Ishikawa (cell line): ENCODE data around the gene FTSJ1.

ENCODE experiments used
- CEBPB ChIP-seq: IDR thresholded peaks from 2 replicates; pipeline ENCODE4 v1.6.1; 2012
- CREB1 ChIP-seq: IDR thresholded peaks from 2 replicates; pipeline ENCODE4 v1.6.1; 2012; ENCODE audit warnings: low read depth
- EGR1 ChIP-seq: IDR thresholded peaks from 2 replicates; pipeline ENCODE4 v1.6.1; 2012
- EP300 ChIP-seq: IDR thresholded peaks from 2 replicates; pipeline ENCODE4 v1.6.1; 2012; ENCODE audit warnings: borderline replicate concordance
- FOXM1 ChIP-seq: IDR thresholded peaks from 2 replicates; pipeline ENCODE4 v1.6.1; 2012; ENCODE audit warnings: low read depth, borderline replicate concordance
- NFIC ChIP-seq: IDR thresholded peaks from 2 replicates; pipeline ENCODE4 v1.6.1; 2012
- RAD21 ChIP-seq: IDR thresholded peaks from 2 replicates; pipeline ENCODE4 v1.6.1; 2012; ENCODE audit warnings: low read depth
- TAF1 ChIP-seq: IDR thresholded peaks from 2 replicates; pipeline ENCODE4 v1.6.1; 2012; ENCODE audit warnings: low read depth, mild to moderate bottlenecking
- TCF12 ChIP-seq: IDR thresholded peaks from 2 replicates; pipeline ENCODE4 v1.6.1; 2012; ENCODE audit warnings: low read depth
- TEAD4 ChIP-seq: IDR thresholded peaks from 2 replicates; pipeline ENCODE4 v1.6.1; 2012
- USF1 ChIP-seq: IDR thresholded peaks from 2 replicates; pipeline ENCODE4 v1.6.1; 2012
- YY1 ChIP-seq: IDR thresholded peaks from 2 replicates; pipeline ENCODE4 v1.6.1; 2012; ENCODE audit warnings: low read depth
- ZBTB7A ChIP-seq: IDR thresholded peaks from 2 replicates; pipeline ENCODE4 v1.6.1; 2012; ENCODE audit warnings: low read depth
- TF ChIP-seq, protein P1 (sequence below): IDR thresholded peaks from 2 replicates; pipeline ENCODE4 v1.6.1; 2012; ENCODE audit warnings: low read depth, mild to moderate bottlenecking
- TF ChIP-seq, protein P2 (sequence below): IDR thresholded peaks from 2 replicates; pipeline ENCODE4 v1.6.1; 2012

Gene FTSJ1

DNA sequence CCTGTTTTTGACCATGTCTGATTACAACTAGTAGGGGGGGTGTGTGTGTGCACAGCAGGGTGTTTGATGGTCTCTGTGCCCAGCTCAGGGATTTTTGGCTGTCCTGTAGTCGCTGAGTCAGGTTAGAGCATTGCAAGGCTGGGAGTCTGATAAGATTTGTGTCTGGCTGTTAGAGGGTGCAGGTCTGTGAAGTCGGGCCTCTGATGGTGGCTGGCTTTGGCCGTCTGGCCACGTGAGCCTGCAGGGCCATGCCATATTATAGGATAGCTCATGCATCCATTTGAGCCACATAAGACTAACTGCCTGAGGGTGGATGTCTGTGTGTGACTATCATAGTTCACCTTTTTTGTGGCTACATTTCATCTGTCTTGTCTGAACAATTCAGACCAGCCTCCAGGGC, 37.7 kb downstream of the FTSJ1 start:
- TF ChIP-seq TAF1 (no peak), NFIC (no peak), CEBPB (no peak), FOXM1 (no peak), TCF12 (no peak), RAD21 (no peak), ZBTB7A (no peak), USF1 (no peak), EP300 (no peak), EGR1 (no peak), YY1 (no peak), CREB1 (no peak), TEAD4 (no peak)
- TF ChIP-seq, protein P1, sequence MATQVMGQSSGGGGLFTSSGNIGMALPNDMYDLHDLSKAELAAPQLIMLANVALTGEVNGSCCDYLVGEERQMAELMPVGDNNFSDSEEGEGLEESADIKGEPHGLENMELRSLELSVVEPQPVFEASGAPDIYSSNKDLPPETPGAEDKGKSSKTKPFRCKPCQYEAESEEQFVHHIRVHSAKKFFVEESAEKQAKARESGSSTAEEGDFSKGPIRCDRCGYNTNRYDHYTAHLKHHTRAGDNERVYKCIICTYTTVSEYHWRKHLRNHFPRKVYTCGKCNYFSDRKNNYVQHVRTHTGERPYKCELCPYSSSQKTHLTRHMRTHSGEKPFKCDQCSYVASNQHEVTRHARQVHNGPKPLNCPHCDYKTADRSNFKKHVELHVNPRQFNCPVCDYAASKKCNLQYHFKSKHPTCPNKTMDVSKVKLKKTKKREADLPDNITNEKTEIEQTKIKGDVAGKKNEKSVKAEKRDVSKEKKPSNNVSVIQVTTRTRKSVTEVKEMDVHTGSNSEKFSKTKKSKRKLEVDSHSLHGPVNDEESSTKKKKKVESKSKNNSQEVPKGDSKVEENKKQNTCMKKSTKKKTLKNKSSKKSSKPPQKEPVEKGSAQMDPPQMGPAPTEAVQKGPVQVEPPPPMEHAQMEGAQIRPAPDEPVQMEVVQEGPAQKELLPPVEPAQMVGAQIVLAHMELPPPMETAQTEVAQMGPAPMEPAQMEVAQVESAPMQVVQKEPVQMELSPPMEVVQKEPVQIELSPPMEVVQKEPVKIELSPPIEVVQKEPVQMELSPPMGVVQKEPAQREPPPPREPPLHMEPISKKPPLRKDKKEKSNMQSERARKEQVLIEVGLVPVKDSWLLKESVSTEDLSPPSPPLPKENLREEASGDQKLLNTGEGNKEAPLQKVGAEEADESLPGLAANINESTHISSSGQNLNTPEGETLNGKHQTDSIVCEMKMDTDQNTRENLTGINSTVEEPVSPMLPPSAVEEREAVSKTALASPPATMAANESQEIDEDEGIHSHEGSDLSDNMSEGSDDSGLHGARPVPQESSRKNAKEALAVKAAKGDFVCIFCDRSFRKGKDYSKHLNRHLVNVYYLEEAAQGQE = no peak
- TF ChIP-seq, protein P2, sequence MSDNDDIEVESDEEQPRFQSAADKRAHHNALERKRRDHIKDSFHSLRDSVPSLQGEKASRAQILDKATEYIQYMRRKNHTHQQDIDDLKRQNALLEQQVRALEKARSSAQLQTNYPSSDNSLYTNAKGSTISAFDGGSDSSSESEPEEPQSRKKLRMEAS = no peak

- TF ChIP-seq USF1 (no peak), EP300 (no peak), YY1 (no peak), TEAD4 (no peak), EGR1 (no peak), ZBTB7A (no peak), CREB1 (no peak), TAF1 (no peak), FOXM1 (no peak), CEBPB (no peak), RAD21 (no peak), TCF12 (no peak), NFIC (no peak)
- TF ChIP-seq, protein P2 = no peak
- TF ChIP-seq, protein P1 = no peak
These were observed 38.3 kb downstream of the FTSJ1 start for GRCh38 chrX:48514126-48514806.

DNA sequence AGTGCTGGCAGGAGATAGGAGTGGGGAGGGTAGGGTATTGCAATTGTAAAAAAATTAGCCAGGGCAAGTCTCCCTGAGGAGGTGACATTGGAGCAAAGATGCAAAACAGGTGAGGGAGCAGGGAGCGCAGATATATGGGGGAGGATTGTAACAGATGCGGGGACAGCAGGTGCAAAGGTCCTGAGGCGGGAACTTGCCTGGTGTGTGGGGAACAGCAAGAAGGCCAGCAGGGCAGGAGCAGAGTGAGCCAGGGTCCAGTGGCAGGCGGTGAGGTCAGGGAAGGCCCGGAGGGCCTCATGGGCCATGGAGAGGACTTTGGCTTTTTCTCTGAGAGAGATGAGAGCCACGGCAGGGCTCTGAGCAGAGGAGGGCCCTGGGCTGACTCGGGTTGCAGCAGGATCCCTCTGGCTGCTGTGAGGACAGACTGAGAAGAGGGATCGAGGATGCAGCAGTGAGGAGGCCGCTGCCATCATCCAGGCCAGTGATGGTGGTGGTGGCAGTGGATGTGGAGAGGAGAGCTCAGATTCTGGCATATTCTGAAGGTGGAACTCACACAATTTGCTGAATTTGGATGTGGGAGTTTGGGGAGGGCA, 39.0 kb downstream of the FTSJ1 start:
- TF ChIP-seq, protein P1 = no peak
- TF ChIP-seq TEAD4 (no peak), EGR1 (no peak), CREB1 (no peak)
- TF ChIP-seq, protein P2 = no peak

DNA sequence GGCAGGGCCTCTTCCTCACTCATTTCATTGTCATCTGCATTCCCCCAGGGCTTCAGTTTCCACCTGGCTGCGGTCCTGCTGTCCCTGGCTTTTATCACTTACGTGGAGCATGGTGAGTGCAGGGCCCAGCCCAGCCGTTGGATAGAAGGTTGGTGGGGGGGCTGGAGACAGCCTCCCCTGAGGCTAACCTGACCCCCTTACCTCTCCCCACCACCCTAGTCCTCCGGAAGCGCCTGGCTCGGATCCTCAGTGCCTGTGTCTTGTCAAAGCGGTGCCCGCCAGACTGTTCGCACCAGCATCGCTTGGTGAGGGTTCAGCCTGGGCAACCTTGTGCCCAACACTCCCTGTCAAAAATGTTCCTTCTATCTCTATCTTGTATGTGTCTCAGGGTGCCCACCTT, 39.8 kb downstream of the FTSJ1 start:
- TF ChIP-seq CREB1 (no peak), EGR1 (no peak), FOXM1 (no peak), ZBTB7A (no peak), RAD21 (no peak), YY1 (no peak), TAF1 (no peak), TCF12 (no peak), USF1 (no peak), CEBPB (no peak), TEAD4 (no peak), NFIC (no peak), EP300 (no peak)
- TF ChIP-seq, protein P2 = no peak
- TF ChIP-seq, protein P1 = no peak
